Measurements from ENCODE around the gene FEZ2.
A peak's percentile ranks its signal among the peaks of the same experiment; 100 is the strongest.
"Not testable (repeated sequence)": the region's sequence is repeated elsewhere in the genome, so short reads cannot be mapped to it uniquely, and the experiment has no call there.

Gene FEZ2, protein sequence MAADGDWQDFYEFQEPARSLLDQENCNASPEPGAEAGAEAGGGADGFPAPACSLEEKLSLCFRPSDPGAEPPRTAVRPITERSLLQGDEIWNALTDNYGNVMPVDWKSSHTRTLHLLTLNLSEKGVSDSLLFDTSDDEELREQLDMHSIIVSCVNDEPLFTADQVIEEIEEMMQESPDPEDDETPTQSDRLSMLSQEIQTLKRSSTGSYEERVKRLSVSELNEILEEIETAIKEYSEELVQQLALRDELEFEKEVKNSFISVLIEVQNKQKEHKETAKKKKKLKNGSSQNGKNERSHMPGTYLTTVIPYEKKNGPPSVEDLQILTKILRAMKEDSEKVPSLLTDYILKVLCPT

DNA sequence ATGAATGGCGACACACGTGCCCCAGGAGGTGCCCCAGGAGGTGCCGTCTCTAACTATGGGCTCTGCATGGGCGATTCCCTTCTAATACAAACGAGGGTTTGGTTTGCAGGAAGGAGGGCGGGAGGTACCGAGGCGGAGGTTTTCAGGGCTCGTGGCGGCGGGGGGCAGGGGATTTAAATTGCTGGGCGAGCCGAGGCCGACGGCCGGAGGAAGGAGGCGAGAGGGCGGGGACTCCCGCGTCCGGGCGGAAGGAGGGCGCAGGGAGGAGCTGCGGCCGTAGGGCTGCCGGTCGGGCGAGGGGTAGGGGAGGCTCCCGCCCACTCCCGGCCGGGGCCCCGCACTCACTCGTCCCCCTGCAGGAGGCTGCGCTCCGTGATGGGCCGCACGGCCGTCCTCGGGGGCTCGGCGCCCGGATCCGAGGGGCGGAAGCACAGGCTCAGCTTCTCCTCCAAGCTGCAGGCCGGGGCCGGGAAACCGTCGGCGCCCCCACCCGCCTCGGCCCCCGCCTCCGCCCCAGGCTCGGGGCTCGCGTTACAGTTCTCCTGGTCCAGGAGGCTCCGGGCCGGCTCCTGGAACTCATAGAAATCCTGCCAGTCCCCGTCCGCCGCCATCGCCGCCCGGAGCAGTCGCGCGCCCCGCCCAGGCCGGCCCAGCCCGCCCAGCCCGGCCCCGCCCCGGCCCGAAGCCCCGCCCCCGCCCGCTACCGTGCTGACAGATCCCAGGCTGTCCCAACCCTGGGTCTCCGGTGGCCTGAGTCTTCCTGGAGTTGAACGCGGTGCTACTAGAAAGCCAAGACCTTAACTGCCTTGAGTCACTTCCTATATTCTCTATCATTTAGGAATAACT lies at the start of gene FEZ2:
Gene FEZ2, minus strand, starts transcription at position 637 of the 846 bp plus-strand sequence. Its CDS starts 26 bp downstream, at position 611.
- DNase-seq = peak; percentile 74

DNA sequence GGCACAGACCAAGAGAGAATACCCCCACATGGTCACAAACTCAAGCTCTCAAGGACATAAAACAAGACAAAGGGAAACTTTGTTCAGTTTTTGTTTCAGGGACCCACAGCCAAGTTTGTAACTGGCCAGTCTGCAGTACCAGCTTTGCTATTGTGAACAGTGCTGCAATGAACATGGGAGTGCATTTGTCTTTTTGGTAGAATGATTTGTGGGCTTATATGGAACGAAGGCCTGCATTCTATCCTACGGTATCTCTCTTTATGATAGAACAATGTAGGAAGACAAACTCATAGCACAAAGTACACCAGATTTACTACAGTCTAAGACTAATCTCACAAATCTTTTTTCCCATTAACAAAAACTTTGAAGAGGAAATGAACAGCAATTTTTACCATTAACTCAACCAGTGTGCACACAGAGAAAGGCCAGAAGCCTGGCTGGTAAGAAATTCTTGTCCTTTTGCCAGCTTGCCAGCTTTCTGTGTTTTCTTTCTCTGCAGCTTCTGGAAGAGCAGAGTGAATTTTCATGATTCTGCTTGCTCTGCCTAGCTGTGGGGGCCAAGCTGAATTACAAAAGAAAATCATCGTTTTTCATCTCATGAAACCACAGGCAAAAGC lies 37.1 kb upstream of the FEZ2 start:
- DNase-seq = no peak

DNA sequence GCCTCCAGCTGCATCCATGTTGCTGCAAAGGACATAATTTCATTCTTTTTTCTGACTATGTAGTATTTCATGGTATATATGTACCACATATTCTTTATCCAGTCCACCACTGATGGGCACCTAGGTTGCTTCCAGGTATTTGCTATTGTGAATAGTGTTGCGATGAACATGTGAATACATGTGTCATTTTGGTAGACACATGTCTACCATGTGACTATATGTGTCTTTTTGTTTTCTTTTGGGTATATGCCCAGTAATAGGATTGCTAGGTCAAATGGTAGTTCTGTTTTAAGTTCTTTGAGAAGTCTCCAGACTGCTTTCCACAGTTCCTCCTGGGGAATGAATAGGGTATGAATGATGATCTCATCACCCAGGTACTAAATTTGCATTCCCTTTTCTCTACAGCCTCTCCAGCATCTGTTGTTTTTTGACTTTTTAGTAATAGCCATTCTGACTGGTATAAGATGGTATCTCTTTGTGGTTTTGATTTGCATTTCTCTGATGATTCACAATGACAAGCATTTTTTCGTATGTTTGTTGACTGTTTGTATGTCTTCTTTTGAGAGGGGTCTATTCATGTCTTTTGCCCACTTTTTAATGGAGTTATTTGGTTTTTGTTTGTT lies 35.6 kb upstream of the FEZ2 start:
- no peak for DNase-seq

DNA sequence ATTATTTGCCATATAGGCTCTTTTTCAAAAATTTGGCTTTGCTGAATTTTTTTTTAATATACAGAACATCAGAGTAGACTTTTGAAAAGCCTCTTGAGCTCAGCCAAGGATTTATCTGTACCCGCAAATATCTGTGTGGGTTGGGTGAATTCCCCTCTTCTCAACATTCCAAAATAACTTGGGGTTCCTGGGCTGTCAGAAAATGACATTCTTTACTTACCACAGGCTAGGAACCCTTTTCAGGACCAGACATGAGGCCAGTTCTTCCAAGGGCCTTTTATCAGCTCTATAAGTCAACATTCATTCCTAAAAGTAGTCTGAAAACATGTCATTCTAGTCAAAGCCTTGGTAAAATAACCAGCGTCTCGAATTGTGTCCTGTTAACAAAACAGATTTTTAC lies 28.8 kb upstream of the FEZ2 start:
- no peak for DNase-seq

DNA sequence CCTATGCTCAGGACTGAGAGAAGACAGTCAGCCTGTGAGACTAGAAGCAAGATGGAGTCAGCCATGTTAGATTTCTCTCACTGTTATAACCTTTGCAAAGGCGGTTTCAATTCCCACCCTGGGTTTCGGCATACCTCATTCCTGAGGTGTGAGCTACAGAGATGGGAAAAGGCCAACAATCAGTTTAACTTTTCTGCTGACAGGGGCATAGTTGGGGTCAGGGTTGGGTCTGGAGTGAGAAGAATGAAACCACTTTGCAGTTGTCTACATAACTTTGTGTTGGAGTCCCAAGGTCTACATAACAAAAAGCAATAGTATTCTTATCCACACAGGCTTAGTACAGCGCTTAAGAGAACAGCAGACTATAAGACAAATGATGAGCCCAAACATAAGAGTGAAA lies 28.1 kb upstream of the FEZ2 start:
- no peak for DNase-seq

DNA sequence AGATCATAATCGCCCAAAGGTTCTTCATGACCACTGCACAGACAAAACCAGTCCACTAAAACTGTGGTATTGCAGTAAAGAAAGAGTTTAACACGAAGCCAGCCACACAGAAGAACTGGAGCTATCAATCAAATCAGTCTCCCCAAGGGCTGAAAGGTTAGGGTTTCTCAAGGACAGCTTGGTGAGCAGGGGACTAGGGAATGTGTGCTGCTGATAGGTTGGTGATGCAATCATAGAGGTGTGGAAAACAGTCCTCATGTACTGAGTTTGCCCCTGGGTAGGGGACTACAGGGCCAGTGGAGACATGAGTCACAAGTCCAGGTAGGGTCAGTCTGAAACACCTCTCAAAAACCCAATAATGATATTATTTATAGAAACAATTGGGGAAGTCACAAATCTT lies 27.3 kb upstream of the FEZ2 start:
- DNase-seq = no peak

DNA sequence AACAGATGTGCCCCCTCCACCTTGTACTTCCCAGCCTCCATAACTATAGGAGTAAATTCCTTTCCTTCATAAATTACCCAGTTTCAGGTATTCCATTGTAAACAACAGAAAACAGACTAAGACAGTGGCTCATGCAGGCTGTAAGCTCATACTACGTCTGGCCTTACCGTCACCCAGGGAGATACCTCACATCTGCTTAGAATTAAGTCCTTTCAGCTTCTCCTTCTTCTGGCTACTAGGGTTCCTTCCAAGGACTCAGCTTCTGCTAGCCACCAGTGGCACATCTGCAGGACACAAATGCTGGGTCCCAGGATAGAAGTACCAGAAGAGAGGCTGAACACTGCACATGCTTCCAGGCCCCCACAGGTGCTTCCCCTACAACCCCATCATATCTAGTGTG lies 22.4 kb upstream of the FEZ2 start:
- DNase-seq = no peak

DNA sequence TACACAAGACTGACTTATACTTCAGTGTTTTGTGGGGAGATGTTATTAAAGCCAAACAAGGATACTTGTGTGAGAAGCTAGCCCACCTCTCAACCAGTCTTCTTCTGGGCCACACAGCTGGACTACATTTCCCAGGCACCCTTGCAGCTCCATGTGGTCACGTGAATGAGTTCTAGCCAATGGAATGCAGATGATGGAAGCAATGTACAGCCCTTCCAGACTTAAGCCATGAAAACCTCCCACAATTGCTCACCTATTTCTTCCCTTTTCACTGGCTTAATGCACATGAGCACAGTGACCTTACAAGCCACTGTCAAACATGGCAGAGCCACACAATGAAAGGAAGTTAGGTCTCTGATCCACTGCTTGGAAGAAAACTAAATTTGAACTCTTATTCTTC lies 20.4 kb upstream of the FEZ2 start:
- DNase-seq = no peak

DNA sequence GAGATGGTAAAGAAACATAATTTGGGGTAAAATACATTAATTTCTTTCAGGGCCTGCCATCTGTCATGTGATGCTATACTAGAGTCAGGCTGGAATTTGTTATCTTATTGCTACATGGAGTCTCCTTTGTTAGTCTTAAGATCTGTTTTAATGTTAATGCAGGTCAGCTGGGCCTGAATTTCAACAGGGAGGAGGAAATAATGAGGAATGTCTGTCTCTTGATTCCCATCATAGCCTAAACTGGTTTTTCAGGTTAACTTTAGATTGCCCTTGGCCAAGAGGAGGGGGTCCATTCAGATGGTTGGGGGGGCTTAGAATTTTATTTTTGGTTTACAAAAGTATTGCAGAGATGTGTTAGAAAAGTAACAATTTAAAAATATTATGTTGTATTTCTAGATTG lies 19.0 kb upstream of the FEZ2 start:
- no peak for DNase-seq

DNA sequence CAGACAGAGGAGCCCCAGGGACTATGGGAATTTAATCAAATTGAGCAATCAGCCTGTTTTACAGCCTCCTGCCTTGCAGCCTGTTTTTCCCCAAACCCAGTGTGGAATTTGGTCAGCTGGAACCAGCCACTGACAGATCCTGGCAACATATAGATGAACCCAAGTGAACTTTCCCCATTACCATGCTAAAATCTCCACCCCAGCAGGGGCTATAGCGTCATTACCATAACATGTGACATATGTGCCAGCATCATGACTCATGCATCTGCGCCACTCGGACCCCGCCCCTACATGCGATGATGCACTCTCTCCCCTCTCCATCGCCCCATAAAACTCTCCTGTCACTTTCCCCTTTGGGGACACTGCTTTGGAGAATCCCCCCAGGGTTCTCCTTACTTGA lies 17.3 kb upstream of the FEZ2 start:
- DNase-seq = no peak

DNA sequence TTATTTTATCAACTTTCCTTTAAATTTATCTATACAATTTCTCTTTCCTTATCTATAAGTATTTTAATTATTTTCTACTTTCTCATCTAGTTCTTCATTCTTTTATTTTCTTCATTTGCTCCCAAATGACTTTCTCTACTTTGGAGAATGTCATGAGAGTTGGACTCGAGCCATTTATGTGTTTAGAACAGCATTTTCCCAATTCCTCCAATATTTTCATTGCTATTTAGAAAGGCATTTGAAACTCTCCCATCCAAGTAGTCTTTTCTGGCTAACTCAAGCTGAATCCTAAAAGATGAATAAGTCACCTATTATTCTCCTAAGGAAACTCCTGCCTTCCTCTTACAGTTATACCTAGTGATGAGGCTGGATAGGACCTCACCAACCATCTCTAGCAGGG lies 15.8 kb upstream of the FEZ2 start:
- DNase-seq = no peak

DNA sequence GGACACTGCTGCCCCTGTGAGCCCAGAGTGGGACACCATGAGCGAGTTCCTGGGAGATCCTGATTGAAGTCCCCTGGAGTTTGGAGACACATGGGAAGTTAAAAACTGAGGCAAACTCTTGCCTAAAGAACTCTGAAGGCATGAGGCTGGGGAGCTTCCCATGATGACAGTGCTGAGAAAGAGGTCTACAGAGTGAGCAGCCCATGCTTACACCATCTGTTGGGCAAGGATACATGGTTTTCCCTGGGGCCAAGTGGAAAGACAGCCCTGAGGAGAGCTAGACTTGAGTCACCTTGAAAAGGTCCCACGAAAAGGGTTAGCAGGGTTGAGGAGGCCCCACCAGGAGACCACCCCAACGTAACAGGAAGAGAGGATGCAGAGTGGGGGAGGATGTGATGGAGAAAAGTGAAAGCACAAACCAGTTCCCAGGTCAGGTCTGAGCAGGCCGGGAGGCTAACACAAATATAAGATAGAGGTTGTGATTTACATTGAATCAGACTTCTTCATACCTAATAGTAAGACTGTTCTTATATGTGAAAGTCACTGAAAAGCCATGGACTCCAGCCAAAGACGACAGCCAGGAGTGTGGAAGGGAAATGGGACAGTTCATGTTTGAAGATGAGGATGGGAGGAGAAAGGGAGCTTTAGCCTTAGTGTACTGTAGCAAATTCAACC lies 13.5 kb upstream of the FEZ2 start:
- DNase-seq = no peak

DNA sequence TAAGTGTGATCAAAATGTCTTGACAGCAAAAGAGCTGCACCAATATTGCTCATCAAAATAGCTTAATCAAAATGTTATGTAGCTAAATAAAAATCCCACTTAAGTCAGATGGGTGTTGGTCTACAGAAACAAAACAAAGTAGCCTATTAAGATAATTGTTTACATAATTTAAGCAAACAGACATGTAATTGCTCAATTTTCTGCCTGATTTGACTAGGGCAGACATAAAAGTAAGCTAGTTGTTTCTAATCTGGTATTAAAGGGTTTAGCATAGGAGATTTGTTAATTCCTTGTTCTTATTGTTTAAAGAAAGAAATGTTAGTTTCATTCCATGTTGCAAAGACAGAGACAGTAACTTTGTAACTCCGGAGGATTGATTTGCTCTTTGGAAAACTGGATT lies 11.5 kb upstream of the FEZ2 start:
- DNase-seq = no peak

DNA sequence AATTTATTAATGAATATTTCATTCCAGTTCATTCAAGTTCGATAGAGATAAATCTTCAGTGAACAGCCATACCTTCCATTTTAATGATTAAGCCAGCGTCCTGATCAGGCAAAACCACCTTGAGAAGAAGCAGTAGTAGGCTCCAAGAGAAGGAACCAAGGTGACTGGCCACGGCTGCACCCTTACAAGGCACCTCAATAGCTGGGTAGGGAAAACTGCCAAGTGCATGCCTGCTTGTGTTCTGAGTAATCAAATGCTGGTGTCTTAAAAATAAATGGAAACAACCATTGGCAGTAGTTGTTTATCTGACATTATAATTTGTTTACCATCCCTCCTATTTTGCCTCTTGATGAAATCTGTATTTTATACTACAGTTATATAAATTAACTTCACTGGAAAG lies 10.0 kb upstream of the FEZ2 start:
- no peak for DNase-seq

DNA sequence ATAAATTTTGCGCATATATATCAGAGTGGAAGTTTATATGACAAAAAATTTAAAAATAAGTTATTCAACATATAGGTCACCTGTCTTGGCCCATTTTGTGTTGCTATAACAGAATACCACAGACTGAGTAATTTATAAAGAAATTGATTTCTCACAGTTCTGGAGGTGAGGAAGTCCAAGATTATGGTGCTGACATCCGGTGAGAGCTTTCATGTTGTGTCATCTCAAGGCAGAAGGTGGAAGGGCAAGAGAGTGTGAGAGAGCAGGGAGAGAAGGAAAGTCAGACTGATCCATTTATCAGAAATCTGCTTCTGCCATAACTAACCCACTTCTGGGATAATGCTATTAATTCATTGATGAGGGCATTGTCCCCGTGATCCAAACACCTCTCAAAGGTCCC lies 9.0 kb upstream of the FEZ2 start:
- DNase-seq = no peak

DNA sequence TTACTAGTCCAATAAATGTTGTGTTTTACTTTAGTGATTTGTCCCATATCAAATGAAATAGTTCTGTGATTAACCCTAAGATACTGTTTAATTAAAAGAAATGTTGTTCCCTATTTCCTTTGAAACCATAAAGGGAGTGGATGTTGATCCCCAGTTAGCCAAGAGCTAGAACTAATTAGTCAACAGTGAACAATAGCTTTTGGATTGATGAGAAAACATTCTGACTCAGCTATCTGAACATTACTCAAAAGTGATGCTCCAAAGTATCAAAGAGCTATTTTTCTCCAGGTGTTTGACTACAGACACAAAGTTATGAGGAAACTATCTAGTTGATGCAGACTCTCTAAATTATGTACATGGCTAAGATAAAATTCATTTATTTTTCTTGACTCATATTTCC lies 7.3 kb upstream of the FEZ2 start:
- no peak for DNase-seq

DNA sequence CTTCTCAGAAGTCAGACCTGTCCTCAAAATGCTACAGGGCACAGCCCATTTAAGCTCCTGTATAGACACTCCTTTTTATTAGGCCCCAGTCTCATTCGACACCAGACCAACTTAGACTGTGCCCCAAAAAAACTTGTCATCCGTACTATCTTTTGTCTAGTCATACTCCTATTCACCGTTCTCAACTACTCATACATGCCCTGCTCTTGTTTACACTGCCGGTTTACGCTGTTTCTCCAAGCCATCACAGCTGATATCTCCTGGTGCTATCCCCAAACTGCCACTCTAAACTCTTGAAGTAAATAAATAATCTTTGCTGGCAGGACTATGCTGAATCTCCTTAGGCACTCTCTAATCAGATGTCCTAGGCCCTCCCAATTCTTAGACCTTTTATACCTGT lies 5.7 kb upstream of the FEZ2 start:
- DNase-seq = not testable (repeated sequence)

DNA sequence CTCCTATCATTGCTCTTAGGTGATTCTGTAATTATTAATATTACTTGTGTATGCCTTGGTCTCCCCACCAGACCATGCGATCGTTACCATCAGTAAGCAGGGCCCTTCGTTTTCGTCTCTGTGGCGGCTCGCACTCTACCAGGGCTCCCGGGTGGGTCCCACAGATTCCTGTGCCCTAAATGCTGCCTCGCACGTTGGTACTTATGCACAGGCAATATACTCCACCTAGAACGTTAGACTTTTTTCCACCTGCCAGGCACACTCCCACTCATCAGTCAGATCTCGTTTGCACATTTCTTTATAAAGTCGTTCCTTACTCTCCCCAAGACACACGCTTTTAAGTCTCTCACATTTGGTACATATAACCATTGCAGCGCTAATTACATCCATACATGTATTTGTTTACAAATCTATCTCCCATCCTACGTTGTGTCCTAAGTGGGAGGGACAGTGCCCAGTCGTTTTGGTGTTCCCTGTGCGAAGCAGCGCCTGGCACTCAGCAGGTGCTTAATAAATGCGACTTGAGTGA lies 901 bp downstream of the FEZ2 start:
- DNase-seq = no peak

DNA sequence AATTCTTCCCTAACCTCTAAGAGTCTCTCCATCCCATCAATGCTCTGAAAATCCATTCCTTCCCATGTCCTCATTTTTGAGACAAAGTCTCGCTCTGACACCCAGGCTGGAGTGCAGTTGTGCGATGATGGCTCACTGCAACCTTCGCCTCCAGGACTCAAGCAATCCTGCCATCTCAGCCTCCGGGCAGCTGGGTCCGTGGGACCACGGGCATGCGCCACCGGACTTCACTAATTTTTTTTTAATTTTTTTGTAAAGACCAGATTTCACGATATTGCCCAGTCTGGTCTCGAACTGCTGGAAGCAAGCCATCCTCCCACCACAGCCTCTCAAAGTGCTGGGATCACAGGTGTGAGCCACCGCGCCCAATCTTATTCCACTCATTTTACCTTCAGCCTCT lies 1.6 kb downstream of the FEZ2 start:
- no peak for DNase-seq

DNA sequence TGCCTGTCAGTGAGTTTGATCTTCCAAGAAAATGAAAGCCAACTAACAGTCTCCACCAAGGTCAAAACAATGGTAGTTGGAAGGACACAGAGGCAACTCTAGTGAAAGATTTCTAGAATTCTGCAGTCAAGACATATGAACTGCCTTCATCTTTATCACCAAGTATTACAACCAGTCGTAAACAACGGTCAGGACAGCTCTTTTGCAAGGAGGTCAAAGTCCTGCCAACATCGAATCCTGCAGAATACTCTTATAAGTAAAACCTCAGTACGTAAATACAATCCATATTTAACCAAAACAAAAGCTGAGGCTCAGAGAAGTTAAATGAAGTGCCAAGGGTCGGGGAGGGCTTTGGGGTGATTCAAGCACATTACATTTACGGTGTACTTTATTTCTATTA lies 3.1 kb downstream of the FEZ2 start:
- no peak for DNase-seq

DNA sequence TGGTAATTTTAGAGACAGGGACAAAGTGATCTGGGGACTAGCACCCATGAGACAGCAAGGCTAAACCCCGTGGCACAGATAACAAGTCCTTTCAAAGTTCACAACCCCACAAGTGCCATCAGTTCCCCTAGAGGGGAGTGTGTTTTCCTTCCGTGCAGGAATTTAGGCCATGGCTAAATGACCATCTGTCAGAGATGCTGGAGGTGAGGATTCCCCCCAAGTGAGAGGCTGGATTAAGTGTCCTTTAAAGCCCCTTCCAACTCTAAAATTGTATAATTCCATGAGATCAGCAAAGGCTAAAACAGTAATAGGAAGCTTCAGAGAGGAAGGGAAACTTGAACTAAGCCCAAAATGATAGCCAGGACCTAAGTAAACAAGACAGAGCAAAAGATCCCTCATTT lies 8.7 kb downstream of the FEZ2 start:
- DNase-seq = no peak

DNA sequence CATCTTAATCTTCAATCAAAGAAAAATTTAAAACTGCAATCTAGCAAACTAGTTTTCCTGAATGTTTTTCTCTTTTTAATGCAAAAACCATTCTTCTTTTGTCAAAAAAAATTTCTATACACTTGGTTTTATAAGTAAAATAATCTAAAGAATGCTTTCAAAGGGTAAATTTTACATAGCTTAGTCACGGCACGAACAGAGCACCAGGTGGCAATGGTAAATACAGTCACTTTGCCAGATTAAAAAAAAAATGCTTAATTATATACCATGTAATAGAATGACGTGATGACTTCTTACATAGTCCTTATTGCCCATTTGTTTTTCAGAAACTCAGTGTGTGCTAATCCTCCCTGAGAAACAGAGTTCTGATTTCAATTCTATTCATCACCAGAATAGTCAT lies 10.4 kb downstream of the FEZ2 start:
- no peak for DNase-seq

DNA sequence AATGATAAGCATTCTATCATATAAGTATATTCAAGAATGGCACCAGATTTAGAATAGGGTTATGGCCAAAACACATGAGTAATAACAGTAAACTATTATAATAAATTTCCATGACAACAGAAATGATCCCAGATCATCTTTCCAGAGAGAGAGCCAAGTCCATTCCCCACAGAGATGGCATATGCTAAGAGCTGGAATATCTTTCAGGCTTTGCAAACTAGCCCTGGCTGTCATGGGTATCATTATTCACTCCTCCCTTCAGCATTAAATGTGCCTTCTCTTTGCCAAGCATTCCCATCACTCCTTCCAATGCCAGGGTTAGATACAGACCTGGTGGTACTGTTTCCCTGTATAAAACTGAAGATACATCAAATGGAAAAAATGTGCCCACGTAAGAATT lies 10.9 kb downstream of the FEZ2 start:
- no peak for DNase-seq

Data from activated naive CD4-positive, alpha-beta T cell treated with Interleukin-2 at 50 U/mL for 16 hours (primary cell).